SIG-M5 treated with dmso at 0.1 percent for 504 hours (cell line): ENCODE results near the gene NSF.

Experiments
- DNase-seq: peaks from one replicate; lab custom pipeline; 2025; ENCODE audit not compliant: unreplicated experiment; lab: John Stamatoyannopoulos, UW

The NSF gene

DNA sequence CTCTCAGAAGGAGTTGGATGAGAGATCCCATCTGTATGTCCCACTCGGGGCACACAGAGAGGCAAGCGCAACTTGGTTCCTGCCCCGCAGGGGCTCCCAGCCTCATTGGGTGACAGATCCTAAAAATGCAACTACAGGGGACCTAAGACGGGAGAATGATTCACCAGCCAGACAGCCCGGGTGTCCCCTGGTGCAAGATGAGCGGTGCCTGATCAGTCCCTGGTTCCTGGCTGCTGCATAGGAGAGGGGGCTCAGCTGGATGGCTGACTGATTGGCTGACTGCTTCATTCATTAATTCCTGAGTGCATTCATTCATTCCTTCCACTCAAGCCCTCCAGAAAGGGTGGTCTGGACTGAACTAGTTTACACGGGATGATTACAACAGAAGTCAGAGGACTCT, 206.1 kb downstream of the NSF start:
- DNase-seq: peak; percentile 68

DNA sequence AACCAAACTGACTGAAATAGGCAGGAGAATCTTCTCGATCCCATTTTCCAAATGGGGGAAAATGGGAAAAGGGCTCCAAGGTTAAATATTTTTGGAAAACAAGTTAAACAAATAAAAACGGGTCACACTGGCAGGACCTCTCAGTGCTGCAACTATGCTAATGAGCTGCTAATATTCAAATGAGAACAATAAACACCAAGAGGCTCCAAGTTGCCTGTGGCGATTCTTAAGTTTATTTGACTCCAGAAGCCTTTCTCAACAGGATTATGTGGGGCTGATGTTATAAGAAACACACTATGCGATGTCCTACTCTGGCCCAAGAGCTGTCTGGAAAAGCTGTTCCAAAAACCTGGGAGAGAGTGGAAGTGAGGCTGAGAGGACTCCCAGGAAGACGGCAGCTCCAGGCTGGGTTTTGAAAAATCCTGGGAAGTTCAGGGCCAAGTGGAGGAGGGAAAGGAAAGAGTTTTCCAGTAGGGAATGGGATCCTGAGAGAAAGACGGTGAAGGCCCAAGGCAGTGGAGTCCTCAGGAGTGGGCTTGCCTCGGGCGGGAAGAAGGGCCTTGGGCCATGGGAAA, 206.6 kb downstream of the NSF start:
- no peak for DNase-seq

- DNase-seq: no peak
Measured at GRCh38 chr17:46800573-46800972, 210.1 kb downstream of the NSF start.

DNA sequence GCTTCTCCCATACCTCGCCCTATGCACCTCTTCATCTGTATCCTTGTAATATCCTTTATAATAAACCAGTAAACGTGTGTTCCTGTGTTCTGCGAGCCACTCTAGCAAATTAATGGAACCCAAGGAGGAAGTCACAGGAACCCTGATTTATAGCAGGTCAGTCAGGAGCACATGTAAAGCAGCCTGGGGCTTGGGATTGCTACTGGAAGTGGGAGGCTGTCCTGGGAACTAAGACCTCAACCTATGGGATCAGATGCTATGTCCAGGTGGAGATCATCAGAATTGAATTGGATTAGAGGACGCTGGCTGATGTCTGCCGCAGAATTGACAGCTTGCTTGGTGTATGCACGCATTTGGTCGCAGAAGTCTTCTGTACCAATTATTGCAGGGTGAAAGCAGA, 212.3 kb downstream of the NSF start:
- no peak for DNase-seq

DNA sequence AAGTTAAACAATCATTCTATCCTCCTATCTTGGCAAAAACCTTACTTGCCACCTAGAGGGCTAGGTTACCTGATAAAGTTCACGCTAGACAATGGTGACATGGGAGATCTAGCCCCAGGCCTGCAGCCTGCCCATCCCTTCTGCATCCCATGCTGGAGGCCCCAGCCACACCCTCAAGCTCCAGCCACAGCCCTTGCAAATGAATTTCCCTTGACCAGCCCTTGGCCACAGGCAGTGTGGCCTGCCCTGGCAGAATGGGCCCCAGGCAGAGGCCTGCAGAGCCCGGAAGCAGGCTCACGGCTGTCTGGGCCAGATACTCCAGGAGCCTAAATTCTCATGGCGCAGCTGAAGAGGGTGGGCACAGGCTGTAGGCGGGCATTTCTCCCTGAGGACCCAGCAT, 213.1 kb downstream of the NSF start:
- no peak for DNase-seq

DNA sequence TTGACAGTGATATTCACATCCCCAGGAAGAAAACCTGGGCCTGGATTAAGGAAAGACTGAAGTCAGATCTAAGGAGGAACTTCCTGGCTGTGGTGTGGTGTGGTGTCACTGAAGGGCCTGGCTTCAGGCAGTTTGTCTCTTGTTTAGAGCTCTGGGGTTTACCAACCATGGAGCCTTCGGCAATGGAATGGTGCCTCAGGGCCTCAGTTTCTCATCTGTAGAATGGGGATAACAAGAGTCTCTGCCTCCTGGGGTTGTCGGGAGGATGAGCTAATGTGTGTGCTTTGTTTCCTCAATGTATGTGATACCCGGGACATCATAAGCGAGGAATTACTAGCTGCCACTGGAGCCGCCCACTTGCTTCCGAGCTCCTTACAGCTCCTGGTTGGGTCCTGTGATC, 215.3 kb downstream of the NSF start:
- no peak for DNase-seq
